Measurements from ENCODE around the gene ADCY4.

Gene ADCY4

GRCh38 chr14:24334431-24335291, at the start of gene ADCY4:
Gene ADCY4 (minus strand): TSS chr14:24335071. CDS start chr14:24334652, 419 bp downstream.
- peak within 1 kb of the TSS; percentile 37 to 51 for H3K4me3 ChIP-seq (replicated peaks in 1 of 2; ENCODE audit: low read depth in 2 of 2, low read length in 2 of 2)
- no peak for TF ChIP-seq CTCF (IDR thresholded peaks at IDR 0.05; ENCODE audit: low read depth, low read length)
- DNase-seq (ENCODE audit: low read depth in 2 of 2) = peak in 1 of 2 donors; percentile 18

GRCh38 chr14:24384169-24384568, 49.3 kb upstream of the ADCY4 start:
- no peak overlapping the region for H3K4me3 ChIP-seq (replicated peaks in 1 of 2; ENCODE audit: low read depth in 2 of 2, low read length in 2 of 2)
- no peak for DNase-seq (ENCODE audit: low read depth in 2 of 2)
- TF ChIP-seq CTCF (IDR thresholded peaks at IDR 0.05; ENCODE audit: low read depth, low read length) = no peak

GRCh38 chr14:24382064-24382371, 47.1 kb upstream of the ADCY4 start:
- no peak for TF ChIP-seq CTCF (IDR thresholded peaks at IDR 0.05; ENCODE audit: low read depth, low read length)
- DNase-seq (ENCODE audit: low read depth in 2 of 2) = no peak
- H3K4me3 ChIP-seq (replicated peaks in 1 of 2; ENCODE audit: low read depth in 2 of 2, low read length in 2 of 2) = no peak overlapping the region

- no peak for TF ChIP-seq CTCF (IDR thresholded peaks at IDR 0.05; ENCODE audit: low read depth, low read length)
- DNase-seq (ENCODE audit: low read depth in 2 of 2) = peak in 1 of 2 donors; percentile 24
These were observed 46.6 kb upstream of the ADCY4 start for GRCh38 chr14:24381363-24382063.

GRCh38 chr14:24379907-24380730, 45.2 kb upstream of the ADCY4 start:
- no peak for DNase-seq (ENCODE audit: low read depth in 2 of 2)
- H3K4me3 ChIP-seq (replicated peaks in 1 of 2; ENCODE audit: low read depth in 2 of 2, low read length in 2 of 2) = no peak overlapping the region
- TF ChIP-seq CTCF (IDR thresholded peaks at IDR 0.05; ENCODE audit: low read depth, low read length) = no peak

More at GRCh38 chr14:24381363-24382063, 46.6 kb upstream of the ADCY4 start:
- no peak overlapping the region for H3K4me3 ChIP-seq (replicated peaks in 1 of 2; ENCODE audit: low read depth in 2 of 2, low read length in 2 of 2)

- no peak overlapping the region for H3K4me3 ChIP-seq (replicated peaks in 1 of 2; ENCODE audit: low read depth in 2 of 2, low read length in 2 of 2)
- no peak for TF ChIP-seq CTCF (IDR thresholded peaks at IDR 0.05; ENCODE audit: low read depth, low read length)
- DNase-seq (ENCODE audit: low read depth in 2 of 2) = no peak
These were observed 44.4 kb upstream of the ADCY4 start for GRCh38 chr14:24378981-24379906.
